SK-N-DZ (cell line): ENCODE results near the gene GRIN2D.
"Not testable (repeated sequence)": the region's sequence is repeated elsewhere in the genome, so short reads cannot be mapped to it uniquely, and the experiment has no call there.

Experiments
- DNase-seq: peaks from one replicate; pipeline ENCODE4 v3.0.0-alpha.2; 2015; ENCODE audit warnings: low spot score

The GRIN2D gene

DNA sequence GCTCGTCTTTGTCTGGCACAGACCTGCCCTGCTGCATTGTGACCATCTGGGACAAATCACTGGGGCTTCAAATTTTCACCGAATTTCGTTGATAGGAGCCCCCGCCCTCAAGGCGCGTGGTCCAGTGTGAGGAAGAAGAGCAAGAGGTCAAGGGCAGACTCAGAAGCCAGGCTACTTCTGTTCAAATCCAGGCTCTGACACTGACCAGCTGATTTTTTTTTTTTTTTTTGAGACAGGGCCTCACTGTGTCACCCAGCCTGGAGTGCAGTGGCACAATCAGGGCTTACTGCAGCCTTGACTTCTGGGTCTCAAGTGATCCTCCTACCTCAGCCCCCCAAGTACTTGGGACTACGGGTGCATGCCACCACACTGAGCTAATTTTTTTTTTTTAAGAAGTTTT lies 22.1 kb upstream of the GRIN2D start:
- no peak for DNase-seq

DNA sequence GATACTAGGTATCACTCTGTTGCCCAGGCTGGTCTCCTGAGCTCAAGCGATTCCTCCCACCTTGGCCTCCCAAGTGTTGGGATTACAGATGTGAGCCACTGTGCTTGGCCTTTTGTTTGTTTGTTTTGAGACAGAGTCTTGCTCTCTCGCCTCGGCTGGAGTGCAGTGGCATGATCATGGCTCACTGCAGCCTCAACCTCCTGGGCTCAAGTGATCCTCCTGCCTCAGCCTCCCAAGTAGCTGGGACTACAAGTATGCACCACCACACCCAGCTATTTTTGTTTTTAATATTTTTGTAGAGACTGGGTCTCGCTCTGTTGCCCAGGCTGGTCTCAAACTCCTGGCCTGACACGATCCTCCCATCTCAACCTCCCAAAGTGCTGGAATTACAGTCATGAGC lies 21.7 kb upstream of the GRIN2D start:
- DNase-seq: not testable (repeated sequence)

DNA sequence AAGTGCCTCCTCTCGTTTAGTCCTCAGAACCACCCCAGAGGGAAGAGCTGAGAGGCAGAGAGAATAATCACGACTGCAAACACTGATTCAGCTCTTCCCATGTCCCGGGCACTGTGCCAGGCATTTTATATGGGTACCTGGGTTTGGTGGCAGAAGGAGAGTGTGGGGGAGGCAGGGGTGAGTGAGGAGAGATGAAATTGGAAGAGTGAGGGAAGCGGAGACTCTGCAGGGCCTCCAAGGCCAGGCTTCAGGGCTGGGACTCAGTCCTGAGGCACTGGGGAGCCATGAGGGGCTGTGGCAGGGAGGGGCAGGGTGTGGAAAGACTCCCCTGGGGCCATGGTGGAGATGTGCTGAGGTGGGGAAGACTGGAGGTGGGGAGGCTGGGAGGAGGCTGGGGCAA lies 20.6 kb upstream of the GRIN2D start:
- DNase-seq: no peak

DNA sequence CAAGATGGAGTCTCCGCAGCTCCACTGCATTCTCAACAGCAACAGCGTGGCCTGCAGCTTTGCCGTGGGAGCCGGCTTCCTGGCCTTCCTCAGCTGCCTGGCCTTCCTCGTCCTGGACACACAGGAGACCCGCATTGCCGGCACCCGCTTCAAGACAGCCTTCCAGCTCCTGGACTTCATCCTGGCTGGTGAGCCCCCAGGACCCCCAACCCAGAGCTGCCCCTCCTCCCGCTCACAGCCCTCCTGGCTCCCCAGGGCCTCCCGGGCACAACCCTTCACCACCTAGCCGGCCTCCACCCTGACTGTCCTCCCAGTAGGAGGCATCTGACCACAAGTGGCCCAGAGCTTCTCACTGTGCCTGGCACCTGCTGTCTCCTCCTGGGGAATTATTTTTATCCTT lies 19.9 kb upstream of the GRIN2D start:
- no peak for DNase-seq

DNA sequence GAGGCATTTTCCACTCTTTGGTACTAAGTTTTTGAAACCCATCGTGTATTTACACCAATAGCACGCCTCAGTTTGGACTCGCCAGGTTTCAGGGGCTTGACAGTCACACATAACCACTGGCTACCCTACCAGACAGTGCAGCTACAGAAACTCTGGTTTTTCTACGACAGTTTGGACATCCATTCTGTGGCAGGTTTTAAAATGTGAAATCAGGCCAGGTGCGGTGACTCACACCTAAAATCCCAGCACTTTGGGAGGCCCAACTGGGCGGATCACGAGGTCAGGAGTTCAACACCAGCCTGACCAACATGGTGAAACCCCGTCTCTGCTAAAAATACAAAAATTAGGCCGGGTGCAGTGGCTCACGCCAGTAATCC lies 15.3 kb upstream of the GRIN2D start:
- DNase-seq: no peak

DNA sequence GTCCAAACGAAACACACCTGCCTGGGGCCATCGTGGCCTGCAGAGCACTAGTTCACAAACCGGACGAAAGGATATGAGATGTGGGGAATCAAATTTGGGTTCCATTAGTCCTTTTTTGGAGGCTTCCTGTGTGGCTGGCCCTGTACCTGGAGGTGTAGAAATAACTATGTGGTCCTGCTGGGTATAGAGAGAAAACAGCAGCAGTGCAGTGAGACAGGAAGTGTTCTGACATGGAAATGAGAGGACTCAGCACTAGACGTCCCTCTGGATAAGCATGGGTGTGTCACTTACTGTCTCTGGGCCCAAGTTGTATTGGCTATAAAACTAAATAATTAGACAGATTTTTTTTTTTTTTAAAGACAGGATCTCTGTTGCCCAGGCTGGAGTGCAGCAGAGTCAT lies 14.4 kb upstream of the GRIN2D start:
- DNase-seq: no peak

DNA sequence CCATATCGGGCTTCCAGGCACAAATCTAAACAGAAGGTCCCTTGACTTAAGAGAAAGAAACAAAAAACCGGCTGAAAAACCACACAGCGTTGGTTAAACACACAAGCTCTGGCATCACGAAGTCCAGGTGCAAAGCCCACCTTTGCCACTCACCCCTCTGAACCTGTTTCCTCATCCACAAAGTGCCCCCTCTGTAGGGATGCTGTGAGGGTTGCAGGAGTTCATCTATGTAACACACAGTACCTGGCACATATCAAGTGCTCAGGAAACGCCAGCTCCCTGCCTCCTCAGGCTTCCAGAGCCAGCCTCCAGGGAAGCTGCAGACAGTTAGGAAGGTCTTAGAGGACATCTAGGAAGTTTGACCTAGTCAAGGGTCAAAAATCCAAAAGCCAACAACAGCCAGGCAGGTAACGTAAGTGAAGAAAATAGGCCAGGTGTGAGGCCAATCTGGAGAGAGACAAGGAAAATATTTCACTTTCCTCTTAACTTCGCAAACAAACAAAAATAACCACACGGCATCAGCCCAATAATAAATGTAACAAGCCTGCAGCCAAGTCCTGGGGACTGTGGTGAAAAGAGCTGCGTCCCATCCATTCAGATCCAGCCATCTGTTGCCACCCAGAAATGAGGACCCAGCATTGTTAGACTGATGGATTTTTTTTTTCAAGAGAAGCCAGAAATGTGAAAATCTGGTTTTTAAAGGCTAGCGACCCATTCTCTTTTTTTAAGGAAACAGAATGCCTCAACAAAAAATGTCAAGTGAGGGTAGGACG lies 12.1 kb upstream of the GRIN2D start:
- DNase-seq: no peak

DNA sequence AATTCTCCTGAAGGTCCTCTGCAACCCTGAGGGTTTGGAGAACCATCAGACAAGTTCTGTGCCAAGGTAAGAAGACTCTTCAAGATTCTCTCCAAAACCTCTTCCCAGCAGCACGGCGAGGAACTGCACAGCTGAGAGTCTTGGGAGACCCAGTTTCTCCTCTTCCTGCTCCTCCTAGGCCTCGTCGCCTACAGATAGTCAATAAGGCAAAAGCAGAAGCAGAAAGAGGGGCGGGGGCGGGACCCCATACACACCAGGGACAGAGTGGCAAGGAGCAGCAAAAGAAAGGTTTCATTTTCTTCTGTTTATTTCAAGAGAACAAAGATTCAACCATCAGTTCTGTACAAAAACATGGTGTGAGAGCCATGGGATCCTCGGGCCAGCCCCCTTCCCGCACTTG lies 11.2 kb upstream of the GRIN2D start:
- no peak for DNase-seq

DNA sequence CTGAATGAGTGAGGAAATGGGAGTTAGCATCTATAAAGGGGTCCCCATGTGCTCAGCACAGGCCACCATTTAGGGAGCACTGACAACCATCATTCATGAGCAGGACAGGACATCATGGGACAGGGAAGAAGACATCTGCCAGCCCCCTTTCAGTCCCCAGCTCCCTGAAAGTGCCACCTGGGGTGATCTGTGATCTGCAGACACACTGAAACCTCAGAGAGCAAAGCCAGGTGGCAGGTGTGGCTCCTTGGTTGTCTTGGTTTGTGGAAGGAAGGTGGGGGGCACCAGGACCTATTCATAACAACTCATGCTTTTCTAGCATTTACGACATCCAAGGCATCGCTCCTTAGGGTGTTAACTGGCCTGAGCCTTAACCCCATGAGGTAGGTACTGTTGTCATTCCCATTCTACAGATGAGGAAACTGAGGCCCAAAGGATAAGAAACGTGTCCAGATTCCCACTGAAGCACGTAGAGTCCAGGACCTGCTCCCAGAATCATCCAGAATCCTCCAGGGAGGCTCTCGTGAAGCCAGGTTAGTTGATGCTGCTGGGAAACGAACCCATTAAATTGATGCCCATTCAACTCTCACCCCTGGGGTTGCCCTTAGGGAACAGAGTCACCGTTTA lies 7.9 kb upstream of the GRIN2D start:
- no peak for DNase-seq

DNA sequence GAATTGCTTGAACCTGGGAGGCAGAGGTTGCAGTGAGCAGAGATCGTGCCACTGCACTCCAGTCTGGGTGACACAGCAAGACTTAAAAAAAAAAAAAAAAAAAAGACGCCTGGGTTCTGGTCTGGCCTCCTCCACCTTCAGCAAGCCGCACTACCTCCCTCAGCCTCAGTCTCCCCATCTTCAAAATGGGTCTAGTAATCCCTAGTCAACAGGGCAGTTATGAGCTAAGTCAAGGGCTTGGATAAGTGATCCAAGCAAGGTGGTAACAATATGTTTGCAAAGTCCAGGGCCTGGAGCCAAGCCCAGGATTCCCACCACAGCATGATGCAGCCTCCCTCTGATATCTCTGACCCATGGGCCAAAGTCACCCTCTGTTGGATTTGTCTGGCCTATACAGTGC lies 6.5 kb upstream of the GRIN2D start:
- no peak for DNase-seq

DNA sequence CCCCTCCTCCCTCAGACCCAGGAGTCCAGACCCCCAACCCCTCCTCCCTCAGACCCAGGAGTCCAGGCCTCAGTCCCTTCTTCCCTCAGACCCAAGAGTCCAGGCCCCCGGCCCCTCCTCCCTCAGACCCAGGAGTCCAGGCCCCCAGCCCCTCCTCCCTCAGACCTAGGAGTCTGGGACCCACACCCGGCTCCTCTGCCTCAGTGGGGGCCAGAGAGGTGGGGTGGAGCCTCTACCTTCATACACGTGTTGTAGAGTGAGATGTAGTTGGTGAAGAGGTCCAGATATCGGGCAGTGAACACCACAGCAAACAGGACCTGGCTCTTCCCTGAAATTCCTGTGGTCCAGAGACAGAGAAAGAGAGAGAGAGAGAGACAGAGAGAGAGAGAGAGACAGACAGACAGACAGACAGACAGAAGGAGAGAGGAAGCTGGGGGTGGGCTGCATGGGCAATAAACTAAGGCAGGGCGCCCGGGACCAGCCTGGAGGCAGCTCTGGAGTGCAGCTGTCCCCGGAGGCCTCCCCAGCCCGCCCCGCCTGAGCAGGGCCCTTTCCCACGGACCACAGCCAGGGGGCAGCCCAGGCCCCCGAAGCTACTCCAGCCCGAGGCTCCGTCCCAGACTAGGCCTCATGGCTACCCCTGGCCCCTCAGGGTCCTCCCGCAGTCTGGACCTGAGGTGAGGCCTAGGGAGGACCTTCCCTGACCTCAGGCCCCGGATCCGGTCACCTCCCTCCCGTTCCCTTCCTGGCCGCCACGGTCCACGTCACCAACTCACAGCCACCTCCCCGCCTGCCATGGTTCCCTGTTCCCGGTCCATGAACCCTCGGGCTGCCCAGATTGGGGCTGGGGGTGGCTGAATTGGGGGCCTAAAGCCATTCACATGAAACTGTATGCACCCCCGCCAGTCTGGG lies 3.0 kb upstream of the GRIN2D start:
- no peak for DNase-seq

DNA sequence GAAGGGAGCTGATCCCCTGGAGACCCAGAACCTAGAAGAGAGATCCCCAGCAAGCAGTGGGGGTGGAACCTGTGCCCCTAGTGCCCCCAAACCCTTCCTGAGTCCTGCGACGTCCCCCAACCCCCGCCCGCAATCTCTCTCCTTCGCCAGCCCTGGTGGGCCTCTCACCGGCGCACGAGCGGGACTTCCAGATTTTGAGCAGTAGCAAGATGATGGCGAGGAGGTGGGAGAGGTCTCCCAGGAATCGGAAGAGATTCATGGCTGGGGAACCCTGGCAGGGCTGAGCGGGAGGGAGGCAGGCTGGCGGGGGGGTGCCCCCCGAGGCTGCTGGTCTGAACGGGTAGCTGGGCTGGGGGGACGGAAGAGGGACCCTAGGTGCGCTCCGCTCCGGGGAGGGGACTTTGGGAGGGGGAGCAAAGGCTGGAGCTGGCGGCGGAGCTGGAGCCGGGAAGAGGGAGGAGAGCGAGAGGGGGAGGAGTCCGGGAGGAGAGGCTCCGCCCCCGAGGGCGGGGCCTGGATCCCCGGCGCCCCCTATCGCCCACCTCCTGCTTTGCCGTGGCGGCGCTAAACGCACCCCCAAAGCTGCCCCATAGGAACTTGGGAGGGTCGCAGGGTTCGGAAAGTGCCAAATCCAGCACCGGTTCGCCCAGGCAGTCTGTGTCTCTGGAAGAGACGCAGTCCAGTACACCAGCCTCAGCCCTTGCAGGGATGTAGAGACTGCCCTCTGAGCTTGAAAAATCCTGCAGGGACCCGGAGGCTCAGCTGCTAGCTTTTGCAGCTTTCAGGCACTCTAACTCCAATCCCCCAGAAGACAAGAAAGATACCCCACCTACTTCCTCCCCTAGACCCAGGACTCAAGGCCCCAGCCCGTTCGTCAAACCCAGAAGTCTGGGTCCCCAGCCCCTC lies 2.1 kb upstream of the GRIN2D start, which contains the start of gene KDELR1:
Gene KDELR1 (minus strand): TSS at position 452 of the 906 bp plus-strand sequence. CDS start 193 bp downstream, at position 259.
- DNase-seq: peak; percentile 43

DNA sequence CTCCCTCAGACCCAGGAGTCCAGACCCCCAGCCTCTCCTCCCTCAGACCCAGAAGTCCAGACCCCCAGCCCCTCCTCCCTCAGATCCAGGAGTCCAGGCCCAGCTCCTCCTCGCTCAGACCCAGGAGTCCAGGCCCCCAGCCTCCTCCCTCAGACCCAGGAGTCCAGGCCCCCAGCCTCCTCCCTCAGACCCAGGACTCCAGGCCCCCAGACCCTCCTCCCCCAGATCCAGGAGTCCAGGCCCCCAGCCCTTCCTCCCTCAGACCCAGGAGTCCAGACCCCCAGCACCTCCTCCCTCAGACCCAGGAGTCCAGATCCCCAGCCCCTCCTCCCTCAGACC lies 1.5 kb upstream of the GRIN2D start:
- not testable (repeated sequence) for DNase-seq

DNA sequence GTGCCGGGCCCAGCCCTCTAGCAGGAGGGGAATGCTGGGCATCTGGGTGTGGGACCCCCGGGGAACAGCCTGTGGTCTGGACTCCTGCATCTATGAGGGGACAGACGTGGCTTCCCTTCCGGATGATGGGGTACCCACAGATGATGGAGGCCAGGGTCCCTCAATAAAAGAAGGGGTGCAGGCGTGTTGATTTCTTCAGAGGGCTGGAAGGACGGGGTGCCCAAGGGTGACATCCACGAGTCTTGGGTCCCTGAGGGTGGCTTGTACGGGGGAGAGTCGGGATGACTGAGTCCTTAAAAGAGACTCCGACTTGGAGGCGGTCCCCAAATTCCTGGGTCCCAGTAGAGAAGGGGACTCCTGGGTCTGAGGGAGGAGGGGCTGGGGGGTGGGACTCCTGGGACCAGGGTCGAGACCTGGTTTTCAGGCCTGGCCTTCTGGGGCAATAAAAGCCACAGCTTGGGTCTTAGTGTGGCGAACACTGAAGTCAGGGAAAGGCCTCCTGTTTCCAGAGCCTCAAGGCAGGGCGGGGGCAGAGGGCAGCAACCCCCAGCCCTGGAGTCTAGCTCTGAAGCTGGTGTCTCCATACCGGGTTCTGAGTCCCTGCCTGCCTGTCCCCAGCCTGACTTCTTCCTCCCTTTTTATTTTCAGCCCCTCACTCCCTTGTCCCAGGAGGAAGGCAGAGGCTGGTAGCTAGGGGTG lies 459 bp upstream of the GRIN2D start:
- DNase-seq: no peak

DNA sequence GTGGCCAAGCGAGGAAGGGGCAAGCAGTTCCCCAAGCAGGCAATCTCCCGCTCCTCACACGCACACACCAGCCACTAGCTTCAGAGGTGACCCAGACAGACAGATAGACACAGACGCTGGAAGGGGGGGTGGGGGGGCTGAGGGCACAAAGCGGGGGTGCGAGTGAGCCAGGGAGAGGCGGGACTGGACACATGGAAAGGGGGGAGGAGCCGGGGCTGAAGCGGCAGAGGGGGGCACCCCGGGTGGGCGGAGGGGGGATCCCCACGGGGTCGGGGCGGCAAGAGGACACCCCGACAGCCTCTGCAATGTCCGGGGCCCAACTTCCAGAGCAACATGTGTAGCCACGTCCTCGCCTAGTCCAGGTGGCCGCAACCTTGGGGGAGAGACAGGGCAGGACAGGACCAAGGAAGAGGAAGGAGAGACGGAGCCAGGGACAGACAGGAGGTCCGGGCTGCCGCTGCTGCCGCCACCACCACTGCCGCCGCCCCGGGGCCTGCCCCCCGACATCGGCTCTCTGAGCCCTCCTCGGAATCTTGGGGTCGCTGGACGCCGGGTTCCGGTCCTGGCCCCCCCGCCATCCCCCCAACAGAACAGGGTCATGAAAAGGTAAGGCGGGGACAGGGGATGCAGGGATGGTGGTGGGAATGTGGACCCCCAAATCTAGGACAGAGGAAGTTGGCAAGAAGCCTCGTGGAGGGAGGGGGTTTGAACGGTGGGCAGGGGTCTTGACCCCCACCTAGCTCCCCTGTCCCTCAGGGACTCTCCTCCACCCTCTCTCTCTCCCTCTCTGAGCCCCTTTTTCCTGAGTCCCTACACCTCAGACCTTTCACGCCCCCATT lies 1.1 kb downstream of the GRIN2D start:
- DNase-seq: no peak

DNA sequence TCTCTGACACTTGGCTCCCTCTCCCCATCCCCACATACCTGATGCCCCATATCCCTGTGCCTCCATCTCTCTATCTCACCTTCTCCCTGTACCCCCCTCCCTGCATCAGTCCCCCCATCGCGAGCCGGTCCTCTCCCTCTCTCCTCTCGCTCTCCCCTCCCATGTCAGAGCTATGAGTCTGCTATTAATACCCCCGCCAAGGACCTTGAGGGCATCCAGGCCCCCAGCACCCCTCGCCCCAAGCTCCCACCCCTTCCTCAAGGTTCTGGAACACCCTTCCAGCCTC lies 1.6 kb downstream of the GRIN2D start:
- no peak for DNase-seq

DNA sequence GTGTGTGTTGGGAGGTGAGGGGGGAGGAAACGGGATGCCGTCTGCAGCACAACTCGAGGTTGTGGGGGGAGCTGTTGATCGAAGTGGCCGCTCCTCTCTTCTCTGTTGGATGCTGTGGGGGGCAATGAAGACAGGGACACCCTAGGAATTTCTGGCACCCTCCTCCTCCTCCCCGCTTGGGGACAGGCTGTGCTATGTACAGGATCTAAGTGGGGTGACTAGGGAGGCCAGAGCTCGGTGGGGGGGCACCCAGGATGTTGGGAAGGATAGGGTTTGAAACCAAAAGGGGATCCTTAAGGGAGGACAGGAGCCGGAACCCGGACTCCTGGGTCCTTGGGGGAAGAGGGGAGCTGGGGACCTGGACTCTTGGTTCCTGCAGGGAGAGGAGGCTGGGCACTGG lies 2.0 kb downstream of the GRIN2D start:
- DNase-seq: no peak

DNA sequence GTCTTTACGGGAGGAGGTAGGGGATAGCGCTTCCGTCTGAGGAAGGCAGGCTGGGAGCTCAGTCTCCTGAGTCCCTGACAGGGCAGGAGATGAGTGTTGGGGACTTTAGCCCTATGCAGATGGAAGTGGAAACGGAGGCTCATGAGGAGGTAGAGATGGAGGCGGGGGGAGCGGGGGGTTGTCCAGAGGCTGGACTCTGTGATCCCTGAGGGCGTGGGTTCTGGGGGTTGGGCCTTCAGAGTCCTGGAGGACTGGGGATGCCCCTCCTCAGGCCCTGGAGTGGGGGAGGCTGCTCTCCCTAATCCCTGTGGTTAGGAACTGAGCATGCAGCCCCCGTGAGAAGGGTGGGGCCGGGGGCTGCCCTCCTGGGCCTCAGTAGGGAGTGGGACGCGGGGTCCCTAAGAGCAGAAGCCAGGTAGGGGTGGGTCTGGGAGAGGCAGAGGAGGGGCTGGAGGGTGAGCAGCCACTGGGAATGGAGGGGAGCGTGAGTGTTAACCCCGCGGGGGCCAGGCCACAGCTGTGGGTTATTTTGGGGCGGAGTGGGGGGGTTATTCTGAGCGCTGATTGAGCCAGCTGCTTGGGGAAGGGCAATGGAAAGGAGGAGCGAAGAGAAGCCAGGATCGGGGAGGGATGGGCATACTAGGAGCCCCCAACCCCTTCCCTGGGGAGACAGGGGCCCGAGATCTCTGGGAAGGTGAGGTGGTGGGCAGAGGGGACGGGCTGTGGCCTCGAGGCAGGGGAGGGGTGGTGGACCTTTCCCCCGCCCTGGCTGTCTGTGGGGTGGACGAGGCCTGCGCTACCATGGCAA lies 2.8 kb downstream of the GRIN2D start:
- DNase-seq: no peak

DNA sequence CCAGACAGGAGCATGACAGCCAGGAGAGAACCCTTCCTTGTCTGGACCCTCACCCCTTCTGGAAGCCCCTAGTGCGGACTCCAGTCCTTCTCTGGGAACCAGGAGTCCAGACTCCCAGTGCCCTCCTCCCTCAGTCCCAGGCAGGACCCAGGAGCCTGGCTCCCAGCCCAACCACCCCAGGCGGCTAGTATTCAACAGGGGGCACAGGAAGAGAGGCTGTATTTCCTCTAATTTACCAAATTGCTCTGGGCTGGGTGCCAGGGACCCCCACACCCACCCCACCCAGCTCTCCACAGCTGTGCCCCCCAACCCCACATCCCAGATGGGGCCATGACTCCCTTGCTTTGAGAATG lies 3.3 kb downstream of the GRIN2D start:
- no peak for DNase-seq
